Gastrocnemius medialis (tissue), 4 donors: ENCODE data around the gene SPRR2D.

ENCODE experiments used
- CTCF ChIP-seq, 5 experiments: fragments of 450-650 bp in 3 of 5; fragments of 200-600 bp in 2 of 5; sonication (generic) in 2 of 5; IDR thresholded peaks in 4 of 5; conservative IDR thresholded peaks in 1 of 5; 1 replicate in 4 of 5; 2 replicates in 1 of 5; pipeline ENCODE4 v1.5.1; 2016 to 2019; ENCODE audit warnings: antibody characterized with exemption in 5 of 5, mild to moderate bottlenecking in 3 of 5, moderate library complexity in 3 of 5
- POLR2A ChIP-seq, 2 donors: fragments of 450-650 bp; IDR thresholded peaks; one replicate each; pipeline ENCODE4 v1.6.1; 2017; ENCODE audit warnings: antibody characterized with exemption in 2 of 2, mild to moderate bottlenecking in 2 of 2, moderate library complexity in 2 of 2

GRCh38 chr1:153032073-153032472 is 8.8 kb downstream of the SPRR2D start:
- TF ChIP-seq POLR2A (IDR thresholded peaks at IDR 0.05) (no peak), CTCF (IDR thresholded peaks at IDR 0.05 in 4 of 5, conservative IDR thresholded peaks at IDR 0.05 in 1 of 5) (no peak)
